ENCODE results near the gene MCL1. TPM values are rescaled to one million over a fixed set of nuclear protein-coding genes. Genes with fewer than 3 reads are reported as not detected.

MCL1 gene
- total RNA-seq, 2 donors from 2014 or later: 211 to 223 TPM

- no peak for DNase-seq
- Histone ChIP-seq H3K27me3 (no peaks in the 10 kb centered on the region), H3K36me3 (replicated peaks in 1 of 2; ENCODE audit: insufficient read depth in 1 of 2, low read depth in 2 of 2) (no peaks in the 10 kb centered on the region), H3K27ac (peak overlapping the region in 3 of 4 donors; percentile 56 to 93 (median 84)), H3K4me3 (no peak overlapping the region), H3K9me3 (no peaks in the 10 kb centered on the region), H3K4me1 (peaks cover 66% of the 10 kb centered on the region)
- intact Hi-C loops (cut with DNase I): no loop called here
- TF ChIP-seq CTCF (IDR thresholded peaks at IDR 0.05): no peak
- no peak for TF ChIP-seq POLR2A (IDR thresholded peaks at IDR 0.05)
- WGBS, 2 donors: 86 to 90% methylated on average over 12 of the region's 12 CpGs
- no peak for ATAC-seq
Measured at GRCh38 chr1:150615346-150616201, 36.2 kb upstream of the MCL1 start.

- peak in 3 of 4 donors; percentile 42 to 70 (median 44) for DNase-seq
Measured at GRCh38 chr1:150613061-150613920, 33.9 kb upstream of the MCL1 start.

GRCh38 chr1:150612014-150612345 is 32.6 kb upstream of the MCL1 start:
- Histone ChIP-seq H3K27ac (peak overlapping the region; percentile 50 to 93 (median 88)), H3K9me3 (no peaks in the 10 kb centered on the region), H3K4me1 (peaks cover 55% of the 10 kb centered on the region), H3K36me3 (replicated peaks in 1 of 2; ENCODE audit: insufficient read depth in 1 of 2, low read depth in 2 of 2) (no peaks in the 10 kb centered on the region), H3K4me3 (no peak overlapping the region), H3K27me3 (no peaks in the 10 kb centered on the region)
- 86 to 87% methylated on average over 3 of the region's 3 CpGs for WGBS, 2 donors
- no peak for TF ChIP-seq POLR2A (IDR thresholded peaks at IDR 0.05)
- TF ChIP-seq CTCF (IDR thresholded peaks at IDR 0.05): no peak
- no peak for ATAC-seq
- DNase-seq: no peak
- intact Hi-C loops (cut with DNase I): no loop called here

More at GRCh38 chr1:150613061-150613920, 33.9 kb upstream of the MCL1 start:
- WGBS, 2 donors: 53 to 55% methylated on average over 12 of the region's 12 CpGs
- intact Hi-C loops (cut with DNase I): no loop called here
- Histone ChIP-seq H3K9me3 (no peaks in the 10 kb centered on the region), H3K4me3 (no peak overlapping the region), H3K4me1 (peaks cover 55% of the 10 kb centered on the region), H3K27me3 (no peaks in the 10 kb centered on the region), H3K27ac (peak overlapping the region; percentile 36 to 93 (median 88)), H3K36me3 (replicated peaks in 1 of 2; ENCODE audit: insufficient read depth in 1 of 2, low read depth in 2 of 2) (no peaks in the 10 kb centered on the region)
- TF ChIP-seq CTCF (IDR thresholded peaks at IDR 0.05): no peak
- ATAC-seq: peak; percentile 9

- H3K9me3 ChIP-seq: no peaks in the 10 kb centered on the region
- H3K27ac ChIP-seq: peak overlapping the region in 3 of 4 donors; percentile 84 to 93 (median 93)
- TF ChIP-seq CTCF (IDR thresholded peaks at IDR 0.05) (no peak), POLR2A (IDR thresholded peaks at IDR 0.05) (no peak)
- H3K4me1 ChIP-seq: peaks cover 66% of the 10 kb centered on the region
- ATAC-seq: no peak
- no peak overlapping the region for H3K4me3 ChIP-seq
- H3K27me3 ChIP-seq: no peaks in the 10 kb centered on the region
- intact Hi-C loops (cut with DNase I): no loop called here
- WGBS, 2 donors: 96 to 97% methylated on average over 4 of the region's 4 CpGs
- no peaks in the 10 kb centered on the region for H3K36me3 ChIP-seq (replicated peaks in 1 of 2; ENCODE audit: insufficient read depth in 1 of 2, low read depth in 2 of 2)
- no peak for DNase-seq
Measured at GRCh38 chr1:150610576-150610975, 31.2 kb upstream of the MCL1 start.

Measured in body of pancreas (tissue), 4 donors.